ENCODE results near the gene PARD3B.

DNA sequence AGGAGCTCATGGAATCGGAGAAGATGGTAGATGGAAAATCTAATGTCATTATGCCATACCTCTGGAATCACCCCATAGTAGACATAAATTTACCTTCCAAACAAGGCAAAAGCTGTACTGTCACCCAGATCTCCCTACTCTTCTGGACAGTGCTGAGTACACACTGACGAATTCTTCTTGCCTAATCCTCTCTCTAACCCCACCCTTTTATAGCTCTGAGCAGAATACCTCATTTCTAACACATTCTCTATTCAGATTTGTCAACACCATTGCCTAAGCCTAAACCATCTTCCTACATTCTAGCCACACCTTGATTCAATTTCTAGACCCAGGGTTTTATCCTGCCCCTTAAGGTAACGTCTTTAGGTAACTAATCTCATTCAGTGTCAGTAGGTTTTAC is 816.0 kb downstream of the PARD3B start:
- TF ChIP-seq EP300 (IDR thresholded peaks at IDR 0.05) (no peak), POLR2AphosphoS5 (IDR thresholded peaks at IDR 0.05) (no peak), POLR2A (IDR thresholded peaks at IDR 0.05) (no peak)
- TF ChIP-seq, protein P1, sequence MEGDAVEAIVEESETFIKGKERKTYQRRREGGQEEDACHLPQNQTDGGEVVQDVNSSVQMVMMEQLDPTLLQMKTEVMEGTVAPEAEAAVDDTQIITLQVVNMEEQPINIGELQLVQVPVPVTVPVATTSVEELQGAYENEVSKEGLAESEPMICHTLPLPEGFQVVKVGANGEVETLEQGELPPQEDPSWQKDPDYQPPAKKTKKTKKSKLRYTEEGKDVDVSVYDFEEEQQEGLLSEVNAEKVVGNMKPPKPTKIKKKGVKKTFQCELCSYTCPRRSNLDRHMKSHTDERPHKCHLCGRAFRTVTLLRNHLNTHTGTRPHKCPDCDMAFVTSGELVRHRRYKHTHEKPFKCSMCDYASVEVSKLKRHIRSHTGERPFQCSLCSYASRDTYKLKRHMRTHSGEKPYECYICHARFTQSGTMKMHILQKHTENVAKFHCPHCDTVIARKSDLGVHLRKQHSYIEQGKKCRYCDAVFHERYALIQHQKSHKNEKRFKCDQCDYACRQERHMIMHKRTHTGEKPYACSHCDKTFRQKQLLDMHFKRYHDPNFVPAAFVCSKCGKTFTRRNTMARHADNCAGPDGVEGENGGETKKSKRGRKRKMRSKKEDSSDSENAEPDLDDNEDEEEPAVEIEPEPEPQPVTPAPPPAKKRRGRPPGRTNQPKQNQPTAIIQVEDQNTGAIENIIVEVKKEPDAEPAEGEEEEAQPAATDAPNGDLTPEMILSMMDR (IDR thresholded peaks at IDR 0.05) = no peak

Data from stomach (tissue), 4 donors.